Smooth muscle cell (in vitro differentiated cells): ENCODE data around the gene LARP1B. TPM values are rescaled to one million over a fixed set of nuclear protein-coding genes. Genes with fewer than 3 reads are reported as not detected.
A peak's percentile ranks its signal among the peaks of the same experiment; 100 is the strongest.

Experiments used
- DNase-seq: peaks from one replicate; lab custom pipeline; 2025; ENCODE audit not compliant: unreplicated experiment; lab: John Stamatoyannopoulos, UW
- H2AFZ ChIP-seq: fragments of 200-600 bp; sonication (generic); 2 replicates; pipeline ENCODE4 v1.6.0; 2016; ENCODE audit warnings: antibody characterized with exemption, low read depth, mild to moderate bottlenecking
- H3F3A ChIP-seq: fragments of 200-600 bp; sonication (generic); 2 replicates; pipeline ENCODE4 v1.6.0; 2017; ENCODE audit warnings: antibody characterized with exemption, low read depth
- H3K27ac ChIP-seq: fragments of 200-600 bp; sonication (generic); 2 replicates; pipeline ENCODE4 v1.5.1; 2016; ENCODE audit warnings: low read depth, mild to moderate bottlenecking
- H3K27me3 ChIP-seq: fragments of 200-600 bp; sonication (generic); 2 replicates; pipeline ENCODE4 v1.6.1; 2016; ENCODE audit warnings: low read depth, mild to moderate bottlenecking
- H3K36me3 ChIP-seq: fragments of 200-600 bp; sonication (generic); 2 replicates; pipeline ENCODE4 v1.5.1; 2016; ENCODE audit warnings: low read depth
- H3K4me1 ChIP-seq: fragments of 200-600 bp; sonication (generic); 2 replicates; pipeline ENCODE4 v1.5.1; 2016; ENCODE audit warnings: low read depth
- H3K4me2 ChIP-seq: fragments of 200-600 bp; sonication (generic); 2 replicates; pipeline ENCODE4 v1.6.0; 2016; ENCODE audit warnings: mild to moderate bottlenecking
- H3K4me3 ChIP-seq: fragments of 200-600 bp; sonication (generic); 2 replicates; pipeline ENCODE4 v1.5.1; 2016; ENCODE audit warnings: mild to moderate bottlenecking
- H3K79me2 ChIP-seq: fragments of 200-600 bp; sonication (generic); 2 replicates; pipeline ENCODE4 v1.6.0; 2016; ENCODE audit warnings: low read depth, mild to moderate bottlenecking
- H3K9ac ChIP-seq: fragments of 200-600 bp; sonication (generic); 2 replicates; pipeline ENCODE4 v1.6.0; 2016; ENCODE audit warnings: low read depth
- H3K9me3 ChIP-seq: fragments of 200-600 bp; sonication (generic); replicated peaks from 2 replicates; pipeline ENCODE4 v1.5.1; 2016; ENCODE audit warnings: low read depth
- H4K20me1 ChIP-seq: fragments of 200-600 bp; sonication (generic); 2 replicates; pipeline ENCODE4 v1.6.0; 2016; ENCODE audit warnings: low read depth
- WGBS: methylation state at CpG from one replicate; pipeline ENCODE4 v1.1.7; 2016; ENCODE audit warnings: low lambda C conversion rate; 5-methylcytosine and 5-hydroxymethylcytosine counted together
- polyA plus RNA-seq: library from polyadenylated mRNA; unstranded; fragments of >200 nt; fragmentation: Nextera tagmentation; extraction: Ambion mirVana; gene quantifications from 2 replicates; pipeline ENCODE4 v1.2.1, GENCODE V29; 2016
- total RNA-seq: library from RNA; depleted of rRNA; stranded (reverse); fragments of >200 nt; gene quantifications from 2 replicates; pipeline ENCODE4 v1.2.3, GENCODE V29; 2014
- TF ChIP-seq, protein P1 (sequence below): fragments of 200-600 bp; sonication (generic); IDR thresholded peaks from 2 replicates; pipeline ENCODE4 v1.5.1; 2017; ENCODE audit warnings: borderline replicate concordance, mild to moderate bottlenecking, antibody characterized with exemption; ENCODE audit not compliant: insufficient read depth, poor library complexity, severe bottlenecking

The LARP1B gene
- total and polyA plus RNA-seq, 2 experiments from 2014 or later, result 6.9 to 19.1 TPM

DNA sequence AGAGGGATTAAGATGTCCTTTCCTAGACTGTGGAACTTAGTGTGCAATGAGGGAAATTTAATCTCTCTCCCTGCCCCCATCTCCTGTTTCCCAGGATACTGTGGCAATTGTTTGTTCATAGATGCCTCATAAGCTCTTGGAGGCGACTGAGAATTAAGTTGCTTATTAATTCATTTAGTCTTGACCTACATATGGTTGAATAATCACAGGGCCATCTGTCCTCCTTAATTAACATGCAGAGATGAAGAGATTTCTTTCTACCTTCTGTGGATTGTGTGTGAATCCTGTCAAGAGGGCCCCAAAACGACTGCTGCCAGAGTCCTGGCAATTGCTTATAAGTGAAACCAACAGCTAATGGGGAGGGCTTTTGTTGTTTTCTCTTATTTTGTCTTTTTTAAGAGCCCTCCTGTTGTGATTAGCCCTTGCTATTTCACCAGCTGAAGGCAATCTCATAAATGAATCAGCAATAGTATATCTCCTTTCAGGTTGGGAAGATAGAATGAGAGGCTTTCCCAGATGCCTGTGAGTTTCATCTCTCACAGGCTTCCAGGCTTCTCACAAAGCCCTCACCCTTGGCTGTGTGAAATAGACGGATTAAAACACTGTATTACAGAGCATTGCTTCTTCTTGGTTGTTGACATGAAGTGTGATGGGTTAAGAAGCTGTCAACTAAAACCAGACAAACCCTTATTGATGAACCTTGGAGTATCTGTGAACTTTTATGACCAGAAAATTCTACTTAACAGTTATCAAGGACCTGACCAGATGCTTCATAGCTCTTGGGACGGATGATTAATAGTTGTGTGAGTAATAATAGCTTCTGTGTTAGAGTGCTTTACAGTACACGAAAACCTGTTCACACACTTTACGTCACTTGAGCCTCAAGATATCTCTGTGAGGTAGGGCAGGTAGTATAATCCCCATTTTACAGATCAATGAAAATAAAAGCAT, 168.0 kb downstream of the LARP1B start:
- Histone ChIP-seq H3K4me1 (peaks cover 5% of the 10 kb centered on the region), H3K9ac (no peak overlapping the region), H3F3A (no peaks in the 10 kb centered on the region), H3K27ac (peak overlapping the region; percentile 34), H3K27me3 (no peaks in the 10 kb centered on the region), H3K36me3 (no peaks in the 10 kb centered on the region), H4K20me1 (no peaks in the 10 kb centered on the region), H3K79me2 (no peaks in the 10 kb centered on the region), H2AFZ (no peak overlapping the region), H3K9me3 (no peaks in the 10 kb centered on the region), H3K4me2 (no peak overlapping the region), H3K4me3 (no peak overlapping the region)
- DNase-seq, result no peak
- TF ChIP-seq, protein P1, sequence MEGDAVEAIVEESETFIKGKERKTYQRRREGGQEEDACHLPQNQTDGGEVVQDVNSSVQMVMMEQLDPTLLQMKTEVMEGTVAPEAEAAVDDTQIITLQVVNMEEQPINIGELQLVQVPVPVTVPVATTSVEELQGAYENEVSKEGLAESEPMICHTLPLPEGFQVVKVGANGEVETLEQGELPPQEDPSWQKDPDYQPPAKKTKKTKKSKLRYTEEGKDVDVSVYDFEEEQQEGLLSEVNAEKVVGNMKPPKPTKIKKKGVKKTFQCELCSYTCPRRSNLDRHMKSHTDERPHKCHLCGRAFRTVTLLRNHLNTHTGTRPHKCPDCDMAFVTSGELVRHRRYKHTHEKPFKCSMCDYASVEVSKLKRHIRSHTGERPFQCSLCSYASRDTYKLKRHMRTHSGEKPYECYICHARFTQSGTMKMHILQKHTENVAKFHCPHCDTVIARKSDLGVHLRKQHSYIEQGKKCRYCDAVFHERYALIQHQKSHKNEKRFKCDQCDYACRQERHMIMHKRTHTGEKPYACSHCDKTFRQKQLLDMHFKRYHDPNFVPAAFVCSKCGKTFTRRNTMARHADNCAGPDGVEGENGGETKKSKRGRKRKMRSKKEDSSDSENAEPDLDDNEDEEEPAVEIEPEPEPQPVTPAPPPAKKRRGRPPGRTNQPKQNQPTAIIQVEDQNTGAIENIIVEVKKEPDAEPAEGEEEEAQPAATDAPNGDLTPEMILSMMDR, result no peak
- WGBS, result 38% methylated on average over 6 of the region's 6 CpGs

DNA sequence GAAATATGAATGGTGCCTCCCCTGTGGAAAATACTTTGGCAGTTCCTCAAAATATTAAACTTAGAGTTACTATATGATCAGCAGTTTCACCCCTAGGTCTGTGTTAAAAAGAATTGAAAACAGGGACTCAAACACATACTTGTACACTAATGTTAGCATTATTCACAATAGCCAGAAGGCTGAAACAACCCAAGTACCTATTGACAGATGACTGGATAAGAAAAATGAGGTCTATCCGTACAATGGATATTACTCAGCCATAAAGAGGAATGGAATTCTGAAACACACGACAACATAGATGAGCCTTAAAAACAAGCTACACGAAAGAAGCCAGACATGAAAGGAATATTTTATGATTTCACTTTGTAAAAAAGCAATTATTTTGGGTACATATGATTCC, 171.6 kb downstream of the LARP1B start:
- WGBS, result 69% methylated on average over 3 of the region's 3 CpGs
- no peak for DNase-seq
- Histone ChIP-seq H3K36me3 (no peaks in the 10 kb centered on the region), H3F3A (no peaks in the 10 kb centered on the region), H4K20me1 (no peaks in the 10 kb centered on the region), H3K9ac (no peak overlapping the region), H3K27ac (peak overlapping the region; percentile 47), H3K4me3 (no peak overlapping the region), H2AFZ (no peak overlapping the region), H3K9me3 (no peaks in the 10 kb centered on the region), H3K4me2 (no peak overlapping the region), H3K4me1 (peaks cover 4% of the 10 kb centered on the region), H3K27me3 (no peaks in the 10 kb centered on the region), H3K79me2 (no peaks in the 10 kb centered on the region)
- TF ChIP-seq, protein P1, result no peak

DNA sequence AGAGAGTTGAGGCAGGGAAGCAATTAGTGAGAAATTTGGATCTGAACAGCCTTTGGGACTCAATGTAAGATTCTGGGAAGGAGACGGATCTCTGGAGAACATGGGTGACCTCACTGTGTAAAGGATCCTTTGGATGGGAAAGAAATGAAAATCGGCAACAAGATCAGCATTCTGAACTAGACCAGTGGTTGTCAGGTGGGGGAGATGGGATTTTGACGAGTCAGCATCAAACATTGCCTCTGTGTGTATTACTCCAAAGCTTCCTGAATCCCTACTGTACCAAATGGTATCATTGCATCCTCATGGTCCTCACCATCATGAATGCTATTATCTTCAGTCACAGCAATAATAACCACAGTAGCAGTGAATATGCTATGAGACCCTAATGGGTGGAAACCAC, 173.7 kb downstream of the LARP1B start:
- Histone ChIP-seq H2AFZ (no peak overlapping the region), H3K9me3 (no peaks in the 10 kb centered on the region), H3K4me2 (no peak overlapping the region), H3F3A (no peaks in the 10 kb centered on the region), H3K4me1 (no peaks in the 10 kb centered on the region), H3K79me2 (no peaks in the 10 kb centered on the region), H3K27me3 (no peaks in the 10 kb centered on the region), H3K27ac (no peak overlapping the region), H3K36me3 (no peaks in the 10 kb centered on the region), H4K20me1 (no peaks in the 10 kb centered on the region), H3K4me3 (no peak overlapping the region), H3K9ac (no peak overlapping the region)
- TF ChIP-seq, protein P1, result no peak
- no peak for DNase-seq
- WGBS, result 86% methylated on average over 3 of the region's 3 CpGs

DNA sequence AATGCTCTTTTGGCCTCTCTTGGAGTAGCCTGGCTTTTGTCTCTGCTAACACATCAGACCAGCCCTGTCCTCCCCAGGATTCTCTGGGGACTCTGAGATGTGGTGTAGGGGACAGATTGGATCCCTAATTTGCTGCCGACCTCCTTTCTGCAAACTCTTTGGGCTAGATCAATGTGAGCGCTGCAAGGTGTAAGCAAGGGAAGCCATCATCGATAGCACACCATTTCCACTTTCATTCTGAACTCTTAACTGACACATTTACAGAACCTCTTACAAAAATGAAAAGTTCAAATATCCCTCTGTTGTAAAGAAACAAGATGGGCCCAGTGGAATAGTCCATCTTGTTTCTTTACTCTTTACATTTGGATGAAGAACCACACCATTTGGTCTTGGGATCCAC, 179.9 kb downstream of the LARP1B start:
- 99% methylated on average over 3 of the region's 3 CpGs for WGBS
- Histone ChIP-seq H4K20me1 (no peaks in the 10 kb centered on the region), H3K4me3 (no peak overlapping the region), H3K4me2 (no peak overlapping the region), H3F3A (no peaks in the 10 kb centered on the region), H2AFZ (no peak overlapping the region), H3K27me3 (no peaks in the 10 kb centered on the region), H3K4me1 (no peaks in the 10 kb centered on the region), H3K9ac (peak overlapping the region; percentile 43), H3K79me2 (no peaks in the 10 kb centered on the region), H3K27ac (peak overlapping the region; percentile 82), H3K9me3 (no peaks in the 10 kb centered on the region), H3K36me3 (no peaks in the 10 kb centered on the region)
- no peak for DNase-seq
- TF ChIP-seq, protein P1, result no peak
